HEK293 (cell line): ENCODE results near the gene PPP6R3.

Experiments
- CTCF ChIA-PET: fragments of 350-600 bp; formaldehyde crosslinking; extraction: SDS; loops from one replicate; lab custom pipeline; 2021; ENCODE audit warnings: antibody characterized with exemption; lab: Yijun Ruan, JAX
- POLR2A ChIA-PET: fragments of 300-600 bp; formaldehyde crosslinking; extraction: SDS; loops from one replicate; lab custom pipeline; 2020; ENCODE audit warnings: antibody characterized with exemption, inconsistent platforms; lab: Yijun Ruan, JAX
- H3K27ac ChIP-seq: fragments of 200-500 bp; sonication (Bioruptor generic); 2 replicates; pipeline ENCODE4 v1.5.1; 2014; ENCODE audit warnings: low read depth, low read length, control low read depth, inconsistent platforms; ENCODE audit errors: extremely low read depth
- H3K36me3 ChIP-seq, 2 experiments: fragments of 200-500 bp in 1 of 2; sonication (Bioruptor generic) in 1 of 2; 1 replicate in 1 of 2; 2 replicates in 1 of 2; pipeline ENCODE4 v1.5.1; 2014 to 2017; ENCODE audit warnings: inconsistent platforms in 2 of 2, low read length in 2 of 2; ENCODE audit not compliant: control insufficient read depth in 2 of 2, insufficient read depth in 1 of 2
- H3K4me1 ChIP-seq: fragments of 200-500 bp; sonication (Bioruptor generic); 2 replicates; pipeline ENCODE4 v1.5.1; 2014; ENCODE audit warnings: mild to moderate bottlenecking, low read length, inconsistent platforms; ENCODE audit not compliant: control insufficient read depth, insufficient read depth
- H3K4me3 ChIP-seq: 2 replicates; pipeline ENCODE4 v1.5.1; 2011; ENCODE audit warnings: low read depth, mild to moderate bottlenecking, control low read depth, low read length, moderate library complexity
- H3K9me3 ChIP-seq: fragments of 200-500 bp; sonication (Bioruptor generic); 2 replicates; pipeline ENCODE4 v1.5.1; 2014; ENCODE audit warnings: low read depth, low read length, inconsistent platforms; ENCODE audit not compliant: control insufficient read depth, insufficient read depth
- AEBP2 ChIP-seq: fragments of 450-650 bp; formaldehyde crosslinking; IDR thresholded peaks from 2 replicates; pipeline ENCODE4 v1.5.1; 2016; ENCODE audit warnings: missing biosample characterization, missing genetic modification characterization, borderline replicate concordance
- GFI1B ChIP-seq: fragments of 450-650 bp; formaldehyde crosslinking; IDR thresholded peaks from 2 replicates; pipeline ENCODE4 v1.5.1; 2016; ENCODE audit warnings: missing biosample characterization, missing genetic modification characterization
- HIC1 ChIP-seq: fragments of 450-650 bp; formaldehyde crosslinking; IDR thresholded peaks from 2 replicates; pipeline ENCODE4 v1.5.1; 2016; ENCODE audit warnings: missing biosample characterization, missing genetic modification characterization
- IKZF3 ChIP-seq: fragments of 450-650 bp; IDR thresholded peaks from 2 replicates; pipeline ENCODE4 v1.5.0; 2018; ENCODE audit warnings: missing biosample characterization, mild to moderate bottlenecking, missing genetic modification characterization, moderate library complexity
- MZF1 ChIP-seq: fragments of 450-650 bp; formaldehyde crosslinking; IDR thresholded peaks from 2 replicates; pipeline ENCODE4 v1.5.1; 2017; ENCODE audit warnings: missing biosample characterization, missing genetic modification characterization, borderline replicate concordance
- PBX3 ChIP-seq: sonication (generic); formaldehyde crosslinking; IDR thresholded peaks from 2 replicates; pipeline ENCODE4 v1.8.1; 2022; ENCODE audit warnings: mild to moderate bottlenecking, moderate library complexity, missing genetic modification reagents
- SETDB1 ChIP-seq: IDR thresholded peaks from one replicate; pipeline ENCODE4 v1.6.1; 2017; ENCODE audit warnings: mild to moderate bottlenecking, low read length, moderate library complexity, mixed read lengths; ENCODE audit not compliant: insufficient read length
- TCF7L2 ChIP-seq: IDR thresholded peaks from 2 replicates; pipeline ENCODE4 v1.6.1; 2011; ENCODE audit warnings: low read depth, mild to moderate bottlenecking, inconsistent platforms, low read length, moderate library complexity, borderline replicate concordance
- TSHZ1 ChIP-seq: fragments of 450-650 bp; formaldehyde crosslinking; IDR thresholded peaks from 2 replicates; pipeline ENCODE4 v1.5.1; 2016; ENCODE audit warnings: missing biosample characterization, missing genetic modification characterization, borderline replicate concordance
- ZBTB11 ChIP-seq: fragments of 450-650 bp; formaldehyde crosslinking; conservative IDR thresholded peaks from 2 replicates; pipeline ENCODE4 v1.5.1; 2016; ENCODE audit warnings: low read depth, missing biosample characterization, missing genetic modification characterization
- ZBTB20 ChIP-seq: fragments of 450-650 bp; formaldehyde crosslinking; IDR thresholded peaks from 2 replicates; pipeline ENCODE4 v1.5.1; 2016; ENCODE audit warnings: missing biosample characterization, missing genetic modification characterization
- ZEB2 ChIP-seq: fragments of 450-650 bp; formaldehyde crosslinking; IDR thresholded peaks from 2 replicates; pipeline ENCODE4 v1.5.1; 2016; ENCODE audit warnings: missing biosample characterization, missing genetic modification characterization
- ZNF121 ChIP-seq: fragments of 450-650 bp; formaldehyde crosslinking; IDR thresholded peaks from 2 replicates; pipeline ENCODE4 v1.5.1; 2016; ENCODE audit warnings: missing biosample characterization, missing genetic modification characterization
- ZNF19 ChIP-seq: fragments of 450-650 bp; formaldehyde crosslinking; IDR thresholded peaks from 2 replicates; pipeline ENCODE4; 2016; ENCODE audit warnings: missing biosample characterization, missing genetic modification characterization, low read depth
- ZNF335 ChIP-seq: fragments of 450-650 bp; formaldehyde crosslinking; conservative IDR thresholded peaks from 2 replicates; pipeline ENCODE4 v1.5.1; 2016; ENCODE audit warnings: missing biosample characterization, missing genetic modification characterization
- ZNF37A ChIP-seq: fragments of 450-650 bp; IDR thresholded peaks from 2 replicates; pipeline ENCODE4 v1.5.1; 2018; ENCODE audit warnings: missing biosample characterization, missing genetic modification characterization
- ZNF394 ChIP-seq: fragments of 450-650 bp; formaldehyde crosslinking; IDR thresholded peaks from 2 replicates; pipeline ENCODE4 v1.5.1; 2016; ENCODE audit warnings: missing biosample characterization, missing genetic modification characterization, mild to moderate bottlenecking, moderate library complexity, borderline replicate concordance
- ZNF423 ChIP-seq: fragments of 450-650 bp; formaldehyde crosslinking; IDR thresholded peaks from 2 replicates; pipeline ENCODE4 v1.5.1; 2016; ENCODE audit warnings: missing biosample characterization, missing genetic modification characterization
- ZNF558 ChIP-seq: fragments of 450-650 bp; formaldehyde crosslinking; IDR thresholded peaks from 2 replicates; pipeline ENCODE4 v1.5.1; 2016; ENCODE audit warnings: missing biosample characterization, missing genetic modification characterization
- ZNF768 ChIP-seq: fragments of 450-650 bp; formaldehyde crosslinking; IDR thresholded peaks from 2 replicates; pipeline ENCODE4 v1.5.1; 2018; ENCODE audit warnings: missing biosample characterization, mild to moderate bottlenecking, missing genetic modification characterization

Gene PPP6R3

GRCh38 chr11:68552542-68552941, 92.0 kb downstream of the PPP6R3 start (continued):
- TF ChIP-seq HIC1 (tag by site-specific recombination) (no peak), ZNF121 (tag by site-specific recombination) (no peak), ZEB2 (tag by site-specific recombination) (no peak)
- TF ChIP-seq, all 188 proteins: peak for 0

- Histone ChIP-seq H3K4me3 (no peak overlapping the region), H3K4me1 (no peaks in the 10 kb centered on the region)
- CTCF ChIA-PET, result no interaction called here
- no peak for TF ChIP-seq ZNF768 (tag by site-specific recombination)
- no peak for TF ChIP-seq ZNF37A (tag by site-specific recombination)
- TF ChIP-seq ZNF19 (tag by site-specific recombination), result no peak
- no peak for TF ChIP-seq ZNF394 (tag by site-specific recombination)
- no peak for TF ChIP-seq MZF1 (tag by site-specific recombination)
- TF ChIP-seq GFI1B, result no peak
- TF ChIP-seq ZNF558 (tag by site-specific recombination), result no peak
- no peak for TF ChIP-seq IKZF3 (tag by site-specific recombination)
- TF ChIP-seq TSHZ1, result no peak
- TF ChIP-seq ZNF423, result no peak
- TF ChIP-seq ZNF335, result no peak
- TF ChIP-seq AEBP2, result no peak
- no peak for TF ChIP-seq ZBTB11
- no peak for TF ChIP-seq ZBTB20 (tag by site-specific recombination)
- TF ChIP-seq TCF7L2, result no peak
- no peak for TF ChIP-seq PBX3 (CRISPR knock-in tag)
- TF ChIP-seq SETDB1, result no peak
- TF ChIP-seq, all 188 proteins: peak for 0
- peaks cover 0 to 61% of the 10 kb centered on the region in 2 experiments; a peak in 1 of 3 replicates for H3K36me3 ChIP-seq
- POLR2A ChIA-PET, result no interaction called here
- H3K27ac ChIP-seq, result no peak overlapping the region
- no peaks in the 10 kb centered on the region for H3K9me3 ChIP-seq
Observed at GRCh38 chr11:68560216-68560615, 99.7 kb downstream of the PPP6R3 start.
